AG04449 (cell line): ENCODE data around the gene TMEM121B.
"Not testable (repeated sequence)": the region's sequence is repeated elsewhere in the genome, so short reads cannot be mapped to it uniquely, and the experiment has no call there.

Experiments
- CTCF ChIA-PET: fragments of 350-600 bp; formaldehyde crosslinking; extraction: SDS; loops from one replicate; lab custom pipeline; 2021; ENCODE audit warnings: antibody characterized with exemption; lab: Yijun Ruan, JAX
- POLR2A ChIA-PET: fragments of 400-600, 350-600 bp; formaldehyde crosslinking; extraction: SDS; loops from one replicate; lab custom pipeline; 2020; ENCODE audit warnings: antibody characterized with exemption, inconsistent platforms; lab: Yijun Ruan, JAX
- DNase-seq: peaks from one replicate; pipeline ENCODE4 v3.0.0-alpha.2; 2010; ENCODE audit warnings: low read depth, low spot score
- H3K4me3 ChIP-seq: 2 replicates; pipeline ENCODE4 v1.5.1; 2011; ENCODE audit warnings: low read depth, mild to moderate bottlenecking, control low read depth, low read length
- CTCF ChIP-seq: IDR thresholded peaks from one replicate; pipeline ENCODE4 v1.5.1; 2011; ENCODE audit warnings: mild to moderate bottlenecking, moderate library complexity, low read length, control low read depth, inconsistent platforms; ENCODE audit not compliant: insufficient read depth; ENCODE audit errors: missing control alignments

TMEM121B gene

GRCh38 chr22:17152971-17153370 is 31.8 kb upstream of the TMEM121B start:
- ChIA-PET POLR2A (no interaction called here), CTCF (interaction anchor here (2.1 kb wide), 1 partner anchor 19 kb away, joined by 11 read pairs; no protein-coding TSS in a partner anchor)
- no peak for TF ChIP-seq CTCF
- no peak overlapping the region for H3K4me3 ChIP-seq
- no peak for DNase-seq

GRCh38 chr22:17152340-17152739 is 31.2 kb upstream of the TMEM121B start:
- no peak for TF ChIP-seq CTCF
- CTCF ChIA-PET, result interaction anchor here (2.1 kb wide), 1 partner anchor 20 kb away, joined by 11 read pairs; no protein-coding TSS in a partner anchor
- H3K4me3 ChIP-seq, result no peak overlapping the region
- POLR2A ChIA-PET, result no interaction called here
- DNase-seq, result no peak

GRCh38 chr22:17149076-17149815 is 28.1 kb upstream of the TMEM121B start:
- no peak for DNase-seq
- TF ChIP-seq CTCF, result no peak
- POLR2A ChIA-PET, result no interaction called here
- H3K4me3 ChIP-seq, result no peak overlapping the region
- CTCF ChIA-PET, result interaction anchor here (5.2 kb wide), 1 partner anchor 22 kb away, joined by 43 read pairs; no protein-coding TSS in a partner anchor

GRCh38 chr22:17147458-17147857 is 26.3 kb upstream of the TMEM121B start:
- POLR2A ChIA-PET, DNase-seq, H3K4me3 ChIP-seq: not testable (repeated sequence)
- CTCF ChIA-PET, result interaction anchor here (5.2 kb wide), 1 partner anchor 24 kb away, joined by 43 read pairs; no protein-coding TSS in a partner anchor

GRCh38 chr22:17145021-17145680 is 24.0 kb upstream of the TMEM121B start:
- no peak for DNase-seq
- CTCF ChIA-PET, result interaction anchor here (1.0 to 1.2 kb wide), 3 partner anchors 15 to 356 kb away, joined by 3 to 4 read pairs (median 3); no protein-coding TSS in a partner anchor
- POLR2A ChIA-PET, result interaction anchor here (0.7 kb wide), 1 partner anchor 26 kb away, joined by 3 read pairs; no protein-coding TSS in a partner anchor
- TF ChIP-seq CTCF, result no peak
- H3K4me3 ChIP-seq, result no peak overlapping the region

- ChIA-PET POLR2A (interaction anchor here (0.7 kb wide), 1 partner anchor 15 kb away, joined by 3 read pairs; no protein-coding TSS in a partner anchor), CTCF (interaction anchor here (2.6 kb wide), 1 partner anchor 28 kb away, joined by 15 read pairs; no protein-coding TSS in a partner anchor)
- DNase-seq, result no peak
Observed at GRCh38 chr22:17143826-17144225, 22.7 kb upstream of the TMEM121B start.

More at GRCh38 chr22:17143826-17144225, 22.7 kb upstream of the TMEM121B start:
- no peak overlapping the region for H3K4me3 ChIP-seq
- TF ChIP-seq CTCF, result no peak
